Right renal pelvis (tissue), 4 donors: ENCODE results near the gene VTI1A. TPM values are rescaled to one million over a fixed set of nuclear protein-coding genes. Genes with fewer than 3 reads are reported as not detected.
"Not testable (repeated sequence)": the region's sequence is repeated elsewhere in the genome, so short reads cannot be mapped to it uniquely, and the experiment has no call there.

Source experiments
- DNase-seq, 4 donors: peaks; one replicate each; pipeline ENCODE4 v3.0.0-alpha.2; 2013; ENCODE audit warnings: low read depth in 4 of 4, low spot score in 3 of 4, missing footprints in 1 of 4
- polyA plus RNA-seq, 4 donors: library from polyadenylated mRNA; unstranded; fragments of 120-200 nt; gene quantifications; one replicate each; pipeline ENCODE4 v1.2.1, GENCODE V29; 2013; ENCODE audit not compliant: insufficient read length in 4 of 4

Gene VTI1A
- polyA plus RNA-seq, 4 donors: 19.4 to 20.9 (median 20.7) TPM

GRCh38 chr10:112583236-112583939, 136.4 kb downstream of the VTI1A start:
- no peak for DNase-seq

DNA sequence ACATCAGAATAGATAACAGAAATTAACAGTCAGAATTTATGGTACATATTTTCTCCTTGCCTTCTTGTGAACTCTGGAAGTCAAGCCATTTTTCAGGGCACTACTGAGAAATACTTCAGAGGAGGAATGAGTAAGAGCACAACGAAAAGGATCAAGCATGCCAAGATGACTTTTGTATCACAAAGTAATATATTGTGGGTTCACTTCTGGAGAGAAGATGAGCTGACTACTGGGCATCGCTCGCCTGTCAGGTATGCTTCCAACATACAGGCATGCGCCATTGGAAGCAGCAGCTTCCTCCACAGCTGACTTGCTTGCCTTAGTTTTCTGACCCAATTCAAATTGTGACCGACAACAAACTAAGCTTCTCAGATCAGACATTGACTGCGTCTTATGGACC, 137.3 kb downstream of the VTI1A start:
- DNase-seq: no peak

GRCh38 chr10:112585126-112585525, 138.1 kb downstream of the VTI1A start:
- no peak for DNase-seq

GRCh38 chr10:112585960-112586359, 138.9 kb downstream of the VTI1A start:
- no peak for DNase-seq

DNA sequence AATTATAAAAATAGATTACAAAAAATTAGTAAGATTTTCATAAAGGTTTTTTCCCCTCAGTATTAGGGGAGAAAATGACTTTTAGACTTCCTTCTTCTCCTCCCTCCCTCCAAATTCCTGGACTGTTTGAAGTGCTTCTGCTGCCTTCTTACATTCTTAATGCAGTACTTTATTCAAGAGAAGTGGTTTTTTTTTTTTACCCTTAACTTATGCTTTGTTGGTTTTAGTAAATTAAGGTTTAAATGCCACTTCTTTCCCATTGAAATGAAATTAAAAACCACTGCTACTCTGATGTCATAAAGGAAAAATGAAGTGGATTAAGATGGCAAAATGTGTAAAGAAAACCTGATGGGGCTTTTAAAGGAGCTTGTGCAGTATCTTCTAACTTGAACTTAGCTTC, 140.7 kb downstream of the VTI1A start:
- DNase-seq: no peak

DNA sequence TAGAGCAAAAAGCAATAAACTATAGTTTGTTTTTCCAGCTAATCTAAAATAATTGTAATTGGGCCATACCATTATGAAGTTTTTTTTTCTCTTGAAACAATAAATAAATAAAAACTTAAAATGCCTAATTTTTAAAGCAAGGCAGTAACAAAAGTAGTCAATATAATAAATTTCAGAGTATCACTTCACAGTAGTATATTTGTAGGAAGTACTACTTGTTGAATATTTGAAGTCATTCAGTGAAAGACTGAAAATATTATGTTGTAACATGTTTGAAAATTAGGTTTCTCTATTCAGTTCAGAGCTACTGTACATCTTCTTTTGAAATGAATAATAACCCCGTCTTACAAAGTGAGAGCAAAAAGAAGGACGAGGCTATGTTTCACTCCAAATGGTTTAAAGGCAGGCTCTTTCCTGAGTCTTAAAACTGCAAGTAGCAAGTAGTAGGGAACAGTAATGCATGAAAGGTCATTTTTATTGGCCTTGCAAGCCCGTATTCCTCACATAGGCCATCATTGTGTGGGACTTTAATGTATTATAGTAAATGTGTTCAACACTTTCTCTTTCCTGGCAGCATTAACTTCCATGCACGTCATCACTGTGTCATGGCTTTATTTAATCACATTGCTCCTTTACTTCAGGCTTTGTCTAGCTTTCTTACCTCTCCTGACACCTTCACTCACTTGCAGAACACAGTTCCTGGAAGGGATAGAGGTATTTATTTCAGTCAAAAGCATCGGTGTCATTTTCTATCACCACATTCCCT, 141.4 kb downstream of the VTI1A start:
- DNase-seq: no peak

DNA sequence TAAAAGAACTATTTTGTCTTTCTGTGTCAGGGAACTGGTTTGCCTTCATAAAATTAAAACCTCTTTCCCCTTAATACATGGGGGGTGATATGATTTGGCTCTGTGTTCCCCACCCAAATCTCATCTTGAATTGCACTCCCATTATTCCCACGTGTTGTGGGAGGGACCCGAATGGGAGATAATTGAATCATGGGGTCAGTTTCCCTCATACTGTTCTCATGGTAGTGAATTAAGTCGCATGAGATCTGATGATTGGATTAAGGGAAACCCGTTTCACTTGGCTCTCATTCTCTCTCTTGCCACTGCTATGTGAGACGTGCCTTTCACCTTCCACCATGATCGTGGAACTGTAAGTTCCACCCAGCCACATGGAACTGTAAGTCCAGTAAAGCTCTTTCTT, 142.1 kb downstream of the VTI1A start:
- DNase-seq: no peak

GRCh38 chr10:112590786-112591185, 143.8 kb downstream of the VTI1A start:
- not testable (repeated sequence) for DNase-seq

DNA sequence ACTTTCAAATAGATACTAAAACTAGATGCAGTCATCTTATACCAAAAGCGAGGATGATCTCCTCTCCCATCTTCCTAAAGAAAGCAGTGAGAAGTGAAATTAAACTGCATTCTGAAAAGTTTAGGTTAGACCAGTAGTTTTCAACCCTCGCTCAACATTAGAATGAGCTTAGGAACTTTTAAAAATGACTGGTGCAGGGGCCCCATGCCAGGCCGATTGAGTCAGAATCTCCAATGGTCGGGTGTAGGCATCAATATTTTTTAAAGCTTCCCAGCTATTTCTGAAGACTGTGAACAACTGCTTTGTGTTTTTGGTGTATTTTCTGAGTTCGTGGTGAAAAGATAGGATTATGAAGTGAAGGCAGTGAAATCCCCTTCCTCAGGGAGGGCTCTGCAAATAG, 146.0 kb downstream of the VTI1A start:
- DNase-seq: no peak

- no peak for DNase-seq
Measured at GRCh38 chr10:112601214-112602090, 154.4 kb downstream of the VTI1A start.

DNA sequence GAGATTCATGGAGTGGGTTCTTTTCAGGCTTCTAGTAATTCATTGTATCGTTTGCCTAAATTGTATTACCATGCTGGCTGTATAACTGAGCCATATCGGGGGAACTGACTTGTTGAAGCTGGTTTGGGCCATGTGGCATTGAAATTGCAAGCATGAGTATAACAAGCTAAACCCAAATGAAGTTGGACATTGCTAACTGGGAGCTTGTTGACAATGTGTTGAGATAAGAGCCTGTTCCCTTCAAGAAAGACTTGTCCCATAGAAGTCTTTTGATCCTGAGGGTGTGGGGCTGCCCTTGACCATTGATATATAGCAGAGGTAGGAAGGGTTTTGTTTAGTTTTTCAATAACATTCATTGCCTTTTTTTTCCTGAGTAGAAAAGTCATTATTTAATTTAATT, 156.0 kb downstream of the VTI1A start:
- no peak for DNase-seq

DNA sequence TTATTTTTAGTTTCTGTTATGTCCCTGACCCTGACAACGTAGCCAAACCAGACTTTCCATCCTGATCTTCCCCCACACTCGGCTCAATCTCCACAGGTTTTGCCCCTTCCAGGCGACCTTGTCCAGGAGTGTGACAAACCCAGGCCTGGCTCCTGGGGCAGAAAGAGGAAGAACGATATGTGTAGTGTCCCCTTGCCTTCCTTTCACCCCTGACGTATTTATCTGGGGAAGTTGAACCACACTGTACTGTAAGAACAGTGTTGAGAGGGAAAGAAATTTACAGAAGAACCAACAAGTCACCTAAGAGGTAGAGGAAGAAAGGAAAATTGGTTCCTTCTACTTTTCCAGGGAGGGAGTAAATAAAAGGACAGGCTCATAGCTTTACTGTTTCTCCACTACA, 158.0 kb downstream of the VTI1A start:
- DNase-seq: no peak

GRCh38 chr10:112607506-112607905, 160.5 kb downstream of the VTI1A start:
- DNase-seq: no peak

DNA sequence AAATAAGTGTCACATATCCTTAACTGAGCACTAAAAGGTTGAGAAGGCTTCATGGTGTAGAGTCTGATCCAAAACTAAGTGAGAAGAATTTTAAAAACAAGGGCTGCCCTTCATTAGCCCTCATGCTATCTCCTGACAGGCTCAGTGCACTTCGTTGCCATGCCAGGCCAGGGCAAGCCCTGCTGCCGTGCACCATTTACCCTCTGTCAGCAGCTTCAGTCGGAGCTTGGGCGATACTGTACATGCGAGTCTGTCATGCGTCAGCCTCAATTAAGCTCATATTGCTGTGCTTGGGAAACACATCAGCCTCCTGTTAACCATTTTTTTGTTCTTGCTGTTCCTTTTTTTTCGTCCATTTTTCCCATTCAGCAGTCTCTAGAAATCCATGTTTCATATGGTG, 166.6 kb downstream of the VTI1A start:
- no peak for DNase-seq

- no peak for DNase-seq
Measured at GRCh38 chr10:112614072-112614471, 167.1 kb downstream of the VTI1A start.

GRCh38 chr10:112614586-112614985, 167.6 kb downstream of the VTI1A start:
- no peak for DNase-seq

DNA sequence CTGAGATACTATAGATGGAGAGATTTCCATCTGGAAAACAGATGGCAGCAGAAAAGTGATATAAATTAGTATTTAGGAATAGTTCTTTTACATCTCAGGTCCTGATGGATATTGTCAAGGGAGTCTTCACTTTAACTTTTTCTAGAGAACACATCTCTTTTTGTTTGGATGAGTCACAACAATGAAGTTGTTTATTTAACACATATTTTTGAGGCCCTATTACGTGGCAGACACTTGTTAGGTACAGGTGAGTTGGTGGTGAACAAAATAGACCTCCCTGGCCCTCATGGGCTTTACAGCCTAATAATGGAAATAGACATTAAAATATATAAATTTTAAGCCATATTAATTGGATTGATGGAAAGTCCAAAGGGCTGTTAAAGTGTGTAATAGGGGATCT, 168.3 kb downstream of the VTI1A start:
- DNase-seq: no peak

DNA sequence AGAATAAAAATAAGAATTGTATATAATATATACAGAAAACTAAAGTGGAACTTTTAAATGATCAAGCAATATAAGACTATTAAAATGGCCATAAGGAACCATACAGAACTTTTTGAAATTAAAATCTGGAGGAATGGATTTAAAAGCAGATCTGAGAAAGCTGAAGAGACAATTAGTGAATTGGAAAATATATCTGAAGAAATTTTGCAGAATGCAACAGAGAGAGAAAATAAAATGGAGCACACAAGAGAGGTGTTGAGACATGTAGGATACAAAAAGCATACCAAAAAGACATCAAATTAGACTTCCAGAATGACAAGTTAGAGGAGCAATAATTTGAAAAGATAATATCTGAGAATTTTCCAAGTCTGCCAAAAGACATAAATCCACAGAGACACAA, 169.6 kb downstream of the VTI1A start:
- no peak for DNase-seq

DNA sequence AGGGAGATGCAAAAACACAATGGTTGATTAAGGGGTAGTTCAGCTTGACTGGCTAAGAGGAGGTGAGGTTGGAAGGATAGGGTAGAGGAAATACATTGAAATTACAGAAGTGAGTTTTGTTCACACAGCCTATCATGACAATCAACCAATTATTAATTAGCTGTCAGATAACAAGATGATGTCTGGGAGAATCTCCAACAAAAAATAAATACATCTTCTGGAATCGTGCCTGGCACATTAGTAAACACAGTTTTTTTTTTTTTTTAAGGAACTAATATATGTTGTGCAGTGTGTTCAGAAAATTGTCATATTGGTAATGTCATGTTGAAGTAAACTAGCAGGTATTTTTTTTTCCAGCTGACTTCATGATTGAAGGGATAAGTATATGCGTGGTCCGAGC, 171.8 kb downstream of the VTI1A start:
- DNase-seq: no peak

- DNase-seq: no peak
Measured at GRCh38 chr10:112619556-112619955, 172.5 kb downstream of the VTI1A start.

- DNase-seq: no peak
Measured at GRCh38 chr10:112622786-112623185, 175.8 kb downstream of the VTI1A start.
